Neural cell (in vitro differentiated cells): ENCODE measurements around the gene USP17L11. TPM values are rescaled to one million over a fixed set of nuclear protein-coding genes. Genes with fewer than 3 reads are reported as not detected.

Source experiments
- polyA plus RNA-seq: library from polyadenylated mRNA; depleted of rRNA; stranded (reverse); fragments of >200 nt; gene quantifications from 2 replicates; pipeline ENCODE4 v1.2.3, GENCODE V29; 2014

USP17L11 gene
- polyA plus RNA-seq, 1 donor from 2014 or later = not detected

Other genes starting within 250 kb of the USP17L11 start
- gene FAM90A26, start 45.0 kb upstream of the USP17L11 start, polyA plus RNA-seq = not detected in 2 replicates
- gene USP17L10, start 4.7 kb upstream of the USP17L11 start, polyA plus RNA-seq = not detected in 2 replicates
- gene USP17L12, start 4.7 kb downstream of the USP17L11 start, polyA plus RNA-seq = not detected in 2 replicates
- gene USP17L13, start 9.5 kb downstream of the USP17L11 start, polyA plus RNA-seq = not detected in 2 replicates
- not detected in 2 replicates for gene USP17L15, start 19.0 kb downstream of the USP17L11 start, polyA plus RNA-seq
- gene USP17L17, start 28.5 kb downstream of the USP17L11 start, polyA plus RNA-seq = not detected in 2 replicates
- gene USP17L18, start 33.2 kb downstream of the USP17L11 start, polyA plus RNA-seq = not detected in 2 replicates
- not detected in 2 replicates for gene USP17L19, start 38.0 kb downstream of the USP17L11 start, polyA plus RNA-seq
- gene USP17L20, start 42.7 kb downstream of the USP17L11 start, polyA plus RNA-seq = not detected in 2 replicates
- not detected in 2 replicates for gene USP17L21, start 47.5 kb downstream of the USP17L11 start, polyA plus RNA-seq
- gene USP17L22, start 52.2 kb downstream of the USP17L11 start, polyA plus RNA-seq = not detected in 2 replicates
- gene USP17L24, start 109.8 kb downstream of the USP17L11 start, polyA plus RNA-seq = not detected in 2 replicates
- not detected in 2 replicates for gene USP17L25, start 114.5 kb downstream of the USP17L11 start, polyA plus RNA-seq
- not detected in 2 replicates for gene USP17L26, start 119.3 kb downstream of the USP17L11 start, polyA plus RNA-seq
- gene USP17L5, start 124.0 kb downstream of the USP17L11 start, polyA plus RNA-seq = not detected in 2 replicates
- gene USP17L27, start 128.7 kb downstream of the USP17L11 start, polyA plus RNA-seq = not detected in 2 replicates
- not detected in 2 replicates for gene USP17L28, start 133.5 kb downstream of the USP17L11 start, polyA plus RNA-seq
- not detected in 2 replicates for gene USP17L29, start 138.2 kb downstream of the USP17L11 start, polyA plus RNA-seq
- not detected in 2 replicates for gene USP17L30, start 147.7 kb downstream of the USP17L11 start, polyA plus RNA-seq
- gene DEFB131A, start 229.0 kb downstream of the USP17L11 start, polyA plus RNA-seq = not detected in 2 replicates